HepG2 (cell line): ENCODE measurements around the gene SYNGAP1. TPM values are rescaled to one million over a fixed set of nuclear protein-coding genes. Genes with fewer than 3 reads are reported as not detected.

Experiments
- CCAR2 ChIP-seq: fragments of 200-400 bp; formaldehyde crosslinking; optimal IDR thresholded peaks from 2 replicates; pipeline ENCODE3; 2018; ENCODE audit warnings: low read depth, mild to moderate bottlenecking, low read length, moderate library complexity
- CEBPB ChIP-seq: IDR thresholded peaks from 2 replicates; pipeline ENCODE4 v1.6.1; 2011; ENCODE audit warnings: low read depth, low read length, improper control_type of control experiment, borderline replicate concordance
- FOXK1 ChIP-seq: sonication (generic); formaldehyde crosslinking; IDR thresholded peaks from 2 replicates; pipeline ENCODE4 v1.4.0; 2020; ENCODE audit warnings: low read depth, missing genetic modification reagents, borderline replicate concordance
- NFATC3 ChIP-seq: sonication (generic); formaldehyde crosslinking; IDR thresholded peaks from 2 replicates; pipeline ENCODE4 v1.5.1; 2020; ENCODE audit warnings: mild to moderate bottlenecking, missing genetic modification reagents
- NR0B2 ChIP-seq: sonication (generic); formaldehyde crosslinking; IDR thresholded peaks from 2 replicates; pipeline ENCODE4 v1.4.0; 2020; ENCODE audit warnings: mild to moderate bottlenecking, missing genetic modification reagents
- NR2C2 ChIP-seq: sonication (generic); formaldehyde crosslinking; IDR thresholded peaks from 2 replicates; pipeline ENCODE4 v1.4.0; 2020; ENCODE audit warnings: missing genetic modification reagents, mild to moderate bottlenecking, moderate library complexity, borderline replicate concordance
- ZFP41 ChIP-seq: sonication (generic); formaldehyde crosslinking; IDR thresholded peaks from 2 replicates; pipeline ENCODE4 v1.4.0; 2020; ENCODE audit warnings: mild to moderate bottlenecking, missing genetic modification reagents, borderline replicate concordance
- ZNF552 ChIP-seq: sonication (generic); formaldehyde crosslinking; IDR thresholded peaks from 2 replicates; pipeline ENCODE4 v1.9.0; 2022; ENCODE audit warnings: missing genetic modification reagents, mild to moderate bottlenecking, borderline replicate concordance
- ZNF687 ChIP-seq: sonication (generic); formaldehyde crosslinking; IDR thresholded peaks from 2 replicates; pipeline ENCODE4 v1.5.1; 2020; ENCODE audit warnings: mild to moderate bottlenecking, missing genetic modification reagents, moderate library complexity
- ZNF780A ChIP-seq: sonication (generic); formaldehyde crosslinking; IDR thresholded peaks from 2 replicates; pipeline ENCODE4 v1.8.0; 2022; ENCODE audit warnings: mild to moderate bottlenecking, missing genetic modification reagents, moderate library complexity
- polyA plus RNA-seq, 8 experiments: library from polyadenylated mRNA; depleted of rRNA in 3 of 8; stranded (reverse) in 7 of 8; unstranded in 1 of 8; fragments of >200 nt; fragmentation: Illumina TruSeq in 4 of 8; extraction: Trizol in 4 of 8; gene quantifications; 2 replicates each; pipeline versions ENCODE4 v1.2.1 to v1.2.3, GENCODE V29; 2011 to 2016; ENCODE audit warnings: low read depth in 4 of 8, missing spikeins in 1 of 8, mixed read lengths in 1 of 8; ENCODE audit not compliant: insufficient read depth in 1 of 8
- total RNA-seq, 5 experiments: library from RNA; depleted of rRNA; stranded (reverse); fragments of >200 nt; fragmentation: Illumina TruSeq; extraction: Trizol; gene quantifications; 2 replicates each; pipeline ENCODE4 v1.2.3, GENCODE V29; 2016; ENCODE audit warnings: low read depth in 1 of 5
- TF ChIP-seq, protein P1 (sequence below): sonication (generic); formaldehyde crosslinking; conservative IDR thresholded peaks from 2 replicates; pipeline ENCODE4 v1.4.0; 2020; ENCODE audit warnings: mild to moderate bottlenecking, missing genetic modification reagents, moderate library complexity
- TF ChIP-seq, protein P2 (sequence below): sonication (generic); formaldehyde crosslinking; IDR thresholded peaks from 2 replicates; pipeline ENCODE4 v1.9.0; 2021; ENCODE audit warnings: mild to moderate bottlenecking, missing genetic modification reagents

SYNGAP1 gene
- total and polyA plus RNA-seq, 2 of the 13 experiments (the other 11 are each of a cell fraction or from before 2014, with no cell fraction given), result 0.75 to 1.1 TPM

- TF ChIP-seq ZNF687 (CRISPR knock-in tag) (peak; percentile 35), NR0B2 (CRISPR knock-in tag) (peak; percentile 44; the same call in 1 of the 2 replicates), NFATC3 (CRISPR knock-in tag) (no peak), ZNF552 (CRISPR knock-in tag) (no peak), FOXK1 (CRISPR knock-in tag) (no peak), NR2C2 (CRISPR knock-in tag) (no peak), ZFP41 (no peak), CEBPB (no peak), CCAR2 (no peak), ZNF780A (no peak)
- TF ChIP-seq, protein P1, sequence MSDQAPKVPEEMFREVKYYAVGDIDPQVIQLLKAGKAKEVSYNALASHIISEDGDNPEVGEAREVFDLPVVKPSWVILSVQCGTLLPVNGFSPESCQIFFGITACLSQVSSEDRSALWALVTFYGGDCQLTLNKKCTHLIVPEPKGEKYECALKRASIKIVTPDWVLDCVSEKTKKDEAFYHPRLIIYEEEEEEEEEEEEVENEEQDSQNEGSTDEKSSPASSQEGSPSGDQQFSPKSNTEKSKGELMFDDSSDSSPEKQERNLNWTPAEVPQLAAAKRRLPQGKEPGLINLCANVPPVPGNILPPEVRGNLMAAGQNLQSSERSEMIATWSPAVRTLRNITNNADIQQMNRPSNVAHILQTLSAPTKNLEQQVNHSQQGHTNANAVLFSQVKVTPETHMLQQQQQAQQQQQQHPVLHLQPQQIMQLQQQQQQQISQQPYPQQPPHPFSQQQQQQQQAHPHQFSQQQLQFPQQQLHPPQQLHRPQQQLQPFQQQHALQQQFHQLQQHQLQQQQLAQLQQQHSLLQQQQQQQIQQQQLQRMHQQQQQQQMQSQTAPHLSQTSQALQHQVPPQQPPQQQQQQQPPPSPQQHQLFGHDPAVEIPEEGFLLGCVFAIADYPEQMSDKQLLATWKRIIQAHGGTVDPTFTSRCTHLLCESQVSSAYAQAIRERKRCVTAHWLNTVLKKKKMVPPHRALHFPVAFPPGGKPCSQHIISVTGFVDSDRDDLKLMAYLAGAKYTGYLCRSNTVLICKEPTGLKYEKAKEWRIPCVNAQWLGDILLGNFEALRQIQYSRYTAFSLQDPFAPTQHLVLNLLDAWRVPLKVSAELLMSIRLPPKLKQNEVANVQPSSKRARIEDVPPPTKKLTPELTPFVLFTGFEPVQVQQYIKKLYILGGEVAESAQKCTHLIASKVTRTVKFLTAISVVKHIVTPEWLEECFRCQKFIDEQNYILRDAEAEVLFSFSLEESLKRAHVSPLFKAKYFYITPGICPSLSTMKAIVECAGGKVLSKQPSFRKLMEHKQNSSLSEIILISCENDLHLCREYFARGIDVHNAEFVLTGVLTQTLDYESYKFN (CRISPR knock-in tag), result no peak; the same call in 1 of the 2 replicates
- TF ChIP-seq, protein P2, sequence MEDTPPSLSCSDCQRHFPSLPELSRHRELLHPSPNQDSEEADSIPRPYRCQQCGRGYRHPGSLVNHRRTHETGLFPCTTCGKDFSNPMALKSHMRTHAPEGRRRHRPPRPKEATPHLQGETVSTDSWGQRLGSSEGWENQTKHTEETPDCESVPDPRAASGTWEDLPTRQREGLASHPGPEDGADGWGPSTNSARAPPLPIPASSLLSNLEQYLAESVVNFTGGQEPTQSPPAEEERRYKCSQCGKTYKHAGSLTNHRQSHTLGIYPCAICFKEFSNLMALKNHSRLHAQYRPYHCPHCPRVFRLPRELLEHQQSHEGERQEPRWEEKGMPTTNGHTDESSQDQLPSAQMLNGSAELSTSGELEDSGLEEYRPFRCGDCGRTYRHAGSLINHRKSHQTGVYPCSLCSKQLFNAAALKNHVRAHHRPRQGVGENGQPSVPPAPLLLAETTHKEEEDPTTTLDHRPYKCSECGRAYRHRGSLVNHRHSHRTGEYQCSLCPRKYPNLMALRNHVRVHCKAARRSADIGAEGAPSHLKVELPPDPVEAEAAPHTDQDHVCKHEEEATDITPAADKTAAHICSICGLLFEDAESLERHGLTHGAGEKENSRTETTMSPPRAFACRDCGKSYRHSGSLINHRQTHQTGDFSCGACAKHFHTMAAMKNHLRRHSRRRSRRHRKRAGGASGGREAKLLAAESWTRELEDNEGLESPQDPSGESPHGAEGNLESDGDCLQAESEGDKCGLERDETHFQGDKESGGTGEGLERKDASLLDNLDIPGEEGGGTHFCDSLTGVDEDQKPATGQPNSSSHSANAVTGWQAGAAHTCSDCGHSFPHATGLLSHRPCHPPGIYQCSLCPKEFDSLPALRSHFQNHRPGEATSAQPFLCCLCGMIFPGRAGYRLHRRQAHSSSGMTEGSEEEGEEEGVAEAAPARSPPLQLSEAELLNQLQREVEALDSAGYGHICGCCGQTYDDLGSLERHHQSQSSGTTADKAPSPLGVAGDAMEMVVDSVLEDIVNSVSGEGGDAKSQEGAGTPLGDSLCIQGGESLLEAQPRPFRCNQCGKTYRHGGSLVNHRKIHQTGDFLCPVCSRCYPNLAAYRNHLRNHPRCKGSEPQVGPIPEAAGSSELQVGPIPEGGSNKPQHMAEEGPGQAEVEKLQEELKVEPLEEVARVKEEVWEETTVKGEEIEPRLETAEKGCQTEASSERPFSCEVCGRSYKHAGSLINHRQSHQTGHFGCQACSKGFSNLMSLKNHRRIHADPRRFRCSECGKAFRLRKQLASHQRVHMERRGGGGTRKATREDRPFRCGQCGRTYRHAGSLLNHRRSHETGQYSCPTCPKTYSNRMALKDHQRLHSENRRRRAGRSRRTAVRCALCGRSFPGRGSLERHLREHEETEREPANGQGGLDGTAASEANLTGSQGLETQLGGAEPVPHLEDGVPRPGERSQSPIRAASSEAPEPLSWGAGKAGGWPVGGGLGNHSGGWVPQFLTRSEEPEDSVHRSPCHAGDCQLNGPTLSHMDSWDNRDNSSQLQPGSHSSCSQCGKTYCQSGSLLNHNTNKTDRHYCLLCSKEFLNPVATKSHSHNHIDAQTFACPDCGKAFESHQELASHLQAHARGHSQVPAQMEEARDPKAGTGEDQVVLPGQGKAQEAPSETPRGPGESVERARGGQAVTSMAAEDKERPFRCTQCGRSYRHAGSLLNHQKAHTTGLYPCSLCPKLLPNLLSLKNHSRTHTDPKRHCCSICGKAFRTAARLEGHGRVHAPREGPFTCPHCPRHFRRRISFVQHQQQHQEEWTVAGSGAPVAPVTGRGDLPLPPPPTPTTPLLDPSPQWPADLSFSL, result no peak
Measured at GRCh38 chr6:33410711-33411631, 8.9 kb upstream of the SYNGAP1 start, which contains the start of gene PHF1 (continued).
